Activated T-cell treated with anti-CD3 and anti-CD28 coated beads, Interleukin-2, amount 50 U/mL, for 24 hours (primary cell): ENCODE data around the gene UBTD1.

ENCODE experiments used
- DNase-seq: peaks from one replicate; pipeline ENCODE4 v3.0.0-alpha.2; 2020
- H3K27ac Mint-ChIP-seq: 2 replicates; pipeline ENCODE4 v1.8.0; 2020; ENCODE audit warnings: mild to moderate bottlenecking, mixed read lengths
- H3K27me3 Mint-ChIP-seq: 2 replicates; pipeline ENCODE4 v1.8.0; 2020; ENCODE audit warnings: mixed read lengths
- H3K36me3 Mint-ChIP-seq: 2 replicates; pipeline ENCODE4 v1.8.0; 2020; ENCODE audit warnings: low read depth, mixed read lengths
- H3K4me1 Mint-ChIP-seq: 2 replicates; pipeline ENCODE4 v1.8.0; 2020; ENCODE audit warnings: low read depth, mixed read lengths
- H3K4me3 Mint-ChIP-seq: 2 replicates; pipeline ENCODE4 v1.8.0; 2020; ENCODE audit warnings: mild to moderate bottlenecking, moderate library complexity, mixed read lengths
- H3K9me3 Mint-ChIP-seq: 2 replicates; pipeline ENCODE4 v1.8.0; 2020; ENCODE audit warnings: mixed read lengths

The UBTD1 gene

DNA sequence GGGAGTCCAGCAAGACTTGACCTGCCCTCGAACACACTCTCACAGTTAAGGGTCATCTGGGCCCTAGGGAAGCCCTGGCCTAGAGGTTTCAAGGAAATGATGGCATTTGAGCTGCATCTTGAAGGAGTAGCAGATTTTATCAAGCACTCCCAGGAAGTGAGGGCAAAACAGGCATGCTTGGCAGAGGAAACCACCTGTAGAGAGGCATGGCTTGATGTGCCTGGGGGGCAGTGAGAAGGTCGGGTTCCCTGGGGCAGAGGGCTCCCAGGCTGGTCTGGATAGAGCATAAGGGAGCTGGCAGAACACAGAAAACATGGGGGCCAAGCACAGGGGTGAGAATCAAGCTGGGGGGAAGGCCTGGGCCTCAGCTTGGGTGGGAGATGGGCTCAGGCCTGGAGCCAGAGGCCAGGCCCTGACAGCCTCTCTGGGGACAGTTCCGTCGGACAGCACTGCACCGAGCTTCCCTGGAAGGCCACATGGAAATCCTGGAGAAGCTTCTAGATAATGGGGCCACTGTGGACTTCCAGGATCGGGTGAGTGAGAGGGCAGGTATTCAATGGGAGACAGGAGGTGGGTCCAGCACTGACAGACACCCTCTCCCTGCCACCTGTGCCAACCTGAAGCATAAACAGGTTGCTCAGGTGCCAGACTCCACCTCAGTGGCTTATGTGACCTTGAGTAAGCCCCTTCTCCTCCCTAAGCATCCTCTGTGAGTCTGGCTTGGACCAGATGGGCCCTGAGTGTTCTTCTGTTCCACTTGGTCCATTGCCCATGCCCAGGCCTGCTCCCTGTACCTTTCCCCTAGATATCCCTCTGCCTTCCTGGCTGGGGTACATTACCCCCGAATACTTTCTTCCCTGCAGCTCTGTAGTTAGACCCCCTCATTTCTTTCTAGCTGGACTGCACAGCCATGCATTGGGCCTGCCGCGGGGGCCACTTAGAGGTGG lies 82.0 kb downstream of the UBTD1 start:
- Mint-ChIP-seq H3K36me3 (no peaks in the 10 kb centered on the region), H3K4me1 (no peaks in the 10 kb centered on the region), H3K9me3 (no peaks in the 10 kb centered on the region), H3K27ac (no peak overlapping the region), H3K27me3 (no peaks in the 10 kb centered on the region), H3K4me3 (no peak overlapping the region)
- no peak for DNase-seq

GRCh38 chr10:97582169-97582568 lies 83.4 kb downstream of the UBTD1 start:
- Mint-ChIP-seq H3K9me3 (no peaks in the 10 kb centered on the region), H3K36me3 (no peaks in the 10 kb centered on the region), H3K27ac (no peak overlapping the region), H3K4me1 (no peaks in the 10 kb centered on the region), H3K4me3 (no peak overlapping the region), H3K27me3 (no peaks in the 10 kb centered on the region)
- no peak for DNase-seq

DNA sequence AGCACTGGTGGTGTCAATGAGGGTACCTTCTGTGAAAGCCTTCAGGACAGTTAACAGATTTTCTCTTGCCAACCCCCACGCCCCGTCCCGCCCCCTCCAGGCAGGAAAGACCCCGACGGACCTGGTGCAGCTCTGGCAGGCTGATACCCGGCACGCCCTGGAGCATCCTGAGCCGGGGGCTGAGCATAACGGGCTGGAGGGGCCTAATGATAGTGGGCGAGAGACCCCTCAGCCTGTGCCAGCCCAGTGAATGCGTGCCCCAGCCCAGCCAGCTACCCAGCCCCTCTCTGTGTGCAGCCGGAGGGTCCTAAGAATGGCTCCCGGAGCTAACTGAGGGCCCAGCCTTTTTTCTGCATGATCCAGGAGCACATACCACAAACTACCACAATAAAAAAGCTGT lies 84.8 kb downstream of the UBTD1 start:
- no peak for DNase-seq
- no peaks in the 10 kb centered on the region for H3K36me3 Mint-ChIP-seq
- H3K27ac Mint-ChIP-seq = no peak overlapping the region
- H3K9me3 Mint-ChIP-seq = no peaks in the 10 kb centered on the region
- H3K4me1 Mint-ChIP-seq = no peaks in the 10 kb centered on the region
- H3K4me3 Mint-ChIP-seq = no peak overlapping the region
- no peaks in the 10 kb centered on the region for H3K27me3 Mint-ChIP-seq

GRCh38 chr10:97584060-97584797 lies 85.5 kb downstream of the UBTD1 start, which contains the start of gene HOGA1:
HOGA1 (plus strand) TSS chr10:97584389; CDS start chr10:97584704, 315 bp downstream.
- no peak for DNase-seq
- no peaks in the 10 kb centered on the region for H3K36me3 Mint-ChIP-seq

GRCh38 chr10:97584798-97585438 lies 86.2 kb downstream of the UBTD1 start:
- no peaks in the 10 kb centered on the region for H3K4me1 Mint-ChIP-seq
- no peaks in the 10 kb centered on the region for H3K36me3 Mint-ChIP-seq
- no peaks in the 10 kb centered on the region for H3K27me3 Mint-ChIP-seq
- H3K27ac Mint-ChIP-seq = no peak overlapping the region
- no peak for DNase-seq
- no peak overlapping the region for H3K4me3 Mint-ChIP-seq
- H3K9me3 Mint-ChIP-seq = no peaks in the 10 kb centered on the region

More at GRCh38 chr10:97584060-97584797, 85.5 kb downstream of the UBTD1 start, which contains the start of gene HOGA1:
- Mint-ChIP-seq H3K4me1 (no peaks in the 10 kb centered on the region), H3K27ac (no peak within 1 kb of the TSS), H3K9me3 (no peaks in the 10 kb centered on the region), H3K4me3 (no peak within 1 kb of the TSS), H3K27me3 (no peaks in the 10 kb centered on the region)

- no peak for DNase-seq
- Mint-ChIP-seq H3K36me3 (no peaks in the 10 kb centered on the region), H3K27me3 (no peaks in the 10 kb centered on the region), H3K4me1 (no peaks in the 10 kb centered on the region), H3K27ac (no peak overlapping the region), H3K4me3 (no peak overlapping the region), H3K9me3 (no peaks in the 10 kb centered on the region)
Observed at GRCh38 chr10:97585439-97585811, 86.7 kb downstream of the UBTD1 start.

- H3K4me1 Mint-ChIP-seq = no peaks in the 10 kb centered on the region
- DNase-seq = no peak
- H3K9me3 Mint-ChIP-seq = no peaks in the 10 kb centered on the region
- H3K36me3 Mint-ChIP-seq = no peaks in the 10 kb centered on the region
- H3K4me3 Mint-ChIP-seq = no peak overlapping the region
- no peak overlapping the region for H3K27ac Mint-ChIP-seq
- no peaks in the 10 kb centered on the region for H3K27me3 Mint-ChIP-seq
Observed at GRCh38 chr10:97587183-97587582, 88.5 kb downstream of the UBTD1 start.

- Mint-ChIP-seq H3K27ac (no peak within 1 kb of the TSS), H3K27me3 (no peaks in the 10 kb centered on the region), H3K4me3 (no peak within 1 kb of the TSS), H3K36me3 (no peaks in the 10 kb centered on the region), H3K9me3 (no peaks in the 10 kb centered on the region), H3K4me1 (no peaks in the 10 kb centered on the region)
- DNase-seq = no peak
Observed at GRCh38 chr10:97589479-97589878, 90.8 kb downstream of the UBTD1 start, which contains the start of gene C10orf62. C10orf62 (plus strand) TSS chr10:97589721; CDS start chr10:97589898, 177 bp downstream.

GRCh38 chr10:97590082-97590747 lies 91.5 kb downstream of the UBTD1 start:
- Mint-ChIP-seq H3K27me3 (no peaks in the 10 kb centered on the region), H3K4me3 (no peak overlapping the region), H3K27ac (no peak overlapping the region), H3K9me3 (no peaks in the 10 kb centered on the region), H3K36me3 (no peaks in the 10 kb centered on the region), H3K4me1 (no peaks in the 10 kb centered on the region)
- DNase-seq = no peak

DNA sequence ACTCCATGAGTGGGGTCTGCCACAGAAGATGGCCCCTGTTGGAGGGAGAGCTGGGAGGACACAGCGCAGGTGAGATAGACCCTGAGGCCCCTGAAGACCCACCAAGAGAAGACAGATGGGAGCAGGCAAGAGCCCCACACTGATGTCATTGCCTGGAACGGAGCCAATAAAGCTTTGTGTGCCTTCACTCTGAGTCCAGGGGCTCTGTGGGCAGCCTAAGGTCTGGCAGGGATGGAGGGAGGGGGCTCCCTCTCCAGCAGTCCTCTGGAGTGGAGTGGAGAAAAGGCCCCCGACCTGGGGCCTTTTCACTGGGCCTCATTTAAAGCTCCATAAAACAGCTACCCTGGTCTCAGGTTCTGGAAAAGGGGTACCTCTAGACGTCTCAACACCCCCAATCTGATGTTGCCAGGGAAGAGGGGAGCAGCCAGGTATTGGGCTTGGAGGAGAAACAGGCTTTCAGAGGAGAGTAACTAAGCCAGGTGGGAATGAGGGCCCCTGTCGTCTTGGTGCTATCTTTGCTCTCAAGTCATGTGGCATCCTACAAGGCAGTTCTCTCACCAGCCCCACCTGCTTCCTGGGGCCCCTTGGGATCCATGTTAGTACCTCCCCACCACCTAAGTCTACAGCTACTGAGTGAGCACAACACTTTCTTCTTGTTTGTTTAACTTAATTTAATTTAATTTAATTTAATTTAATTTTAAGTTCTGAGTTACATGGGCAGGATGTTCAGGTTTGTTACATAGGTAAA lies 92.2 kb downstream of the UBTD1 start:
- H3K36me3 Mint-ChIP-seq = no peaks in the 10 kb centered on the region
- H3K4me1 Mint-ChIP-seq = no peaks in the 10 kb centered on the region
- no peak for DNase-seq
- H3K4me3 Mint-ChIP-seq = no peak overlapping the region
- H3K27me3 Mint-ChIP-seq = no peaks in the 10 kb centered on the region
- no peaks in the 10 kb centered on the region for H3K9me3 Mint-ChIP-seq
- H3K27ac Mint-ChIP-seq = no peak overlapping the region

- Mint-ChIP-seq H3K27ac (no peak overlapping the region), H3K9me3 (no peaks in the 10 kb centered on the region), H3K36me3 (no peaks in the 10 kb centered on the region), H3K27me3 (no peaks in the 10 kb centered on the region), H3K4me1 (peaks cover 3% of the 10 kb centered on the region), H3K4me3 (no peak overlapping the region)
- DNase-seq = no peak
Observed at GRCh38 chr10:97593421-97593820, 94.7 kb downstream of the UBTD1 start.

DNA sequence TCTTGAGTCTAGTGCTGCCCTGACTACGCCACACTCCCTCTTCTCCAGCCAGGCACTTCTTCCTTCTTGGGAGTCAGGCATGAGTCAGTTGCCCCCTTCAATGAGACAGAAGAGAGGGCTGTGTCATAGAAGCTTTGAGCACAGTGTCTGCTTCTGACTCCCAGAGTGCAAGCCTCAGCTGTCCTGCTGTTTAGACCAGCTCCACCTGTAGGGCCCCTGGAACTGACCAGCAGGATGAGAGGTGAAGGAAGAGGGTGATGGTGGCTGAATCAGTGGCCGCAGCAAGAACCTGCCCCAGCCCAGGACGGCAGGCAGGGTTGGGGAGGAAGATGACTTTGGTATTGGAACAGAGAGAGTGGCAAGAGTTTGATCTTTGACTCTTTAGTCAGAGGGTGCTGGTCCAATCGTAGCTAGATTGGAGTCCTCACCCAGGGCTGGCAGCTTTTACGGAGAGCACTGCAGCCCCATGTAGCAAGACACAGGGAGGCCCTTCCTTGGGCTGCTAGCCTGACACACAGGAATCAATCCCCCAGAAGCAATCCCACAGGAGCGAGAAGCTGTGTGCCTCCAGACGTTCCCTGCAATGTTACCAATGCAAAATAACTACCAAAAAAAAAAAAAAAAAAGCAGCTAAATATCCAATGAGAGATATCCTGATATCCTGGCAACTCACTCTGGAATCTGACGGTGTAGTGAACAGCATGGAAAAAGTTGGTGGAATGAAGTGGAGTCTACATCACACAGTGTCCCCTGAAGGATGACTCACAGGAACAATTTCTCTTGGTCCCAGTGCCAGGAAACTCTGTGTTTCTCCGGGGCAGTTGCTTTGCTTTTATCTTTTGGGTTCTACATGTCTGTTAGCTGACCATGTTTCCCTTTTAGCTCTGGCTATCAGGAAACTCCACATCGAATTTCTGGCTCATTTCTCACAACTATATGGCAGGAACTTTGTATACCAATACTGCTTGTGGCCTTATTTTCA lies 97.7 kb downstream of the UBTD1 start:
- no peaks in the 10 kb centered on the region for H3K27me3 Mint-ChIP-seq
- peaks cover 3% of the 10 kb centered on the region for H3K4me1 Mint-ChIP-seq
- H3K9me3 Mint-ChIP-seq = no peaks in the 10 kb centered on the region
- DNase-seq = no peak
- no peak overlapping the region for H3K27ac Mint-ChIP-seq
- no peak overlapping the region for H3K4me3 Mint-ChIP-seq
- no peaks in the 10 kb centered on the region for H3K36me3 Mint-ChIP-seq

- peak overlapping the region; percentile 18 for H3K27ac Mint-ChIP-seq
- no peak overlapping the region for H3K4me3 Mint-ChIP-seq
- no peaks in the 10 kb centered on the region for H3K9me3 Mint-ChIP-seq
- no peaks in the 10 kb centered on the region for H3K27me3 Mint-ChIP-seq
- no peak for DNase-seq
- H3K36me3 Mint-ChIP-seq = no peaks in the 10 kb centered on the region
- peaks cover 3% of the 10 kb centered on the region for H3K4me1 Mint-ChIP-seq
Observed at GRCh38 chr10:97597778-97598177, 99.1 kb downstream of the UBTD1 start.
